Ureter (tissue), 1 donor: Measurements from ENCODE around the gene RGS7. TPM values are rescaled to one million over a fixed set of nuclear protein-coding genes. Genes with fewer than 3 reads are reported as not detected.
"Not testable (repeated sequence)": the region's sequence is repeated elsewhere in the genome, so short reads cannot be mapped to it uniquely, and the experiment has no call there.

ENCODE experiments used
- DNase-seq: peaks from one replicate; pipeline ENCODE4 v3.0.0-alpha.2; 2020; ENCODE audit warnings: low spot score
- total RNA-seq: library from RNA; stranded (reverse); gene quantifications from one replicate; pipeline ENCODE4 v1.2.4, GENCODE V29; 2023
- donor health status: DM: yes; HTN: yes; CAD: no.

The RGS7 gene
- total RNA-seq, 1 donor from 2014 or later: 0.60 TPM

DNA sequence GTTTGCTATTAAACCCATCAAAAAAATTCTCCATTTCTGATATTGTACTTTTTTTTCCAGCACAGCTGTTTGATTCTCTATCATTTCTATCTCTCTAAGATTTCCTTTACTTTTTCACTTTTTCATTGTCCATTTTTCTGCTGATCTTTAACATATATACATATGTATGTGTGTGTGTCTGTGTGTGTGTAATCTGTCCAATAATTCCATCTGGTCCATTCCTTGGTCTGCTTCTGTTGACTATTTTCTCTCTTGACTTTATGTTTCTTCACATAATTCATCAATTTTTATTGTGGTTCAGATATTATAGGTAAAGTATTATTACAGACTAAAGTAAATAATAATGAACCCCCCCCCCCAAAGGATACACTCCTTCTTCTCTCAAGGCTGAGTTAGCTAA, 84.2 kb downstream of the RGS7 start:
- no peak for DNase-seq

DNA sequence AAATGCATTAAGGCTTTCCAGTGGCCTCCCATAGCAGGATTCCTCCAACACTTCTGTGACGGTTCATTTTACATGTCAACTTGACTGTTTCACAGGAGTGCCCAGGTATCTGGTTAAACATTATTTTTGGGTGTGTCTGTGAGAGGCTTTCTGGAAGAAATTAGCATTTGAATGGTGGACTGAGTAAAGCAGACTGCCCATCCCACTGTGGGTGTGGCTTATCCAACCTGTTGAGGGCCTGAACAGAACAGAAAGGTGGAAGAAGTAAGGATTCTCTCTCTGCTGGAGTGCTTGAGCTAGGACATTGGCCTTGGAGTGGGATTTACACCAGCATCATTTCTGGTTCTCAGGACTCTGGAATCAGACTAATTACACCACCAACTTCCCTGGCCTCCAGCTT, 85.6 kb downstream of the RGS7 start:
- no peak for DNase-seq

DNA sequence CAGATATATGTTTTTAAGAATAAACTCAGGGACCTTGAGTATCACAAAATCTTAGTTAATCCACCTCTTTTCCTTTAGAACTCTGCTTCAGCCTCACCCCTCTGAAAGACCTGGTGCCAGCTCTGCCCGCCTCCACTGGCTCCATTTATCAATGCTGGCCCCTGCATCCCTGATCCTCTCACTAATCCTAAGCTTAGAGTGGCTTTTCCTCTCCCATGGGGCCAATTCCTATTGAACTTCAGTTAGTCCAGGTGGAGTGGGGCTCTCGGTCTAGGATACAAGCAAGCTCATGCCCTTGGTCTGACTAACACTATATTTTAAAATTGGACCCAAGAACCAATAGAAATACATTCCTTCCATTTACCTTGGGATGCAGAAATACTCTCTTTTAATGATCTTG, 87.0 kb downstream of the RGS7 start:
- no peak for DNase-seq

DNA sequence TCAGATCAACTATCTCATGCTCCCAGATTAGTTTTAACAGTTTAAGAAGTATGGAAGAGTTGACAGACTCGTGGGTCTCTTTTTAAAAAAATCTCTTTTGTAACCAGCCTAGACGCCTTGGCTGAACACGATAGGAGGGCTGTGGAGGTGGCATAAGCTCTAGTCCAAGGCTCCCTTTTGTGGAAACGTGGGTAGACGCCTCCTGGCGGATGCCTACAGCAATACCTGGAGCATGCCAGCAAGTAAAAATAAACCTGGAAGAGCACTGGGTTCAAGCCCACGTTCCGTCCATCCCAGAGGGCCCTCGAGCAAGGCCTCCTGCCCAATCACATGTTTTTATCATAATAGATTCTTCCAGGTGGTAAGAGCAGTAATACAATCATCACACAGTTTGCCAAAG, 87.9 kb downstream of the RGS7 start:
- DNase-seq: no peak

DNA sequence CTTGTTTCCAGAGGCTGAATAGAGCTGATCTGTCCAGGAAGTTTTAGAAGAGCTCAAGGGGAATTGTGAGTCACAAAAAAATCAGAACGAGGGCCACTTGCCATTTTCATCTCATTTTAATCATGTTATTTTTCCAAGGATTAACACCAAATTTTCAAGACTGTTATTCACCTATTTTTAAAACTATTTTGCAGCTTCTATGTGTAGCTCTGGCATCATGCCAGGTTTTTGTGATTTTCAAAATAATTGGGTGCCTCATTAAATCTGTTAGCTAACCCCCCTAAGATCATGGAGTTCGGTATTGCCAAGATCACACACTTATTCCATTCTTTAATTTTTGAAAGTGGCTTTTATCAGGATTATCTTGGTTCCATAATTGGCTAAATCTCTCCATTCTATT, 90.9 kb downstream of the RGS7 start:
- no peak for DNase-seq

DNA sequence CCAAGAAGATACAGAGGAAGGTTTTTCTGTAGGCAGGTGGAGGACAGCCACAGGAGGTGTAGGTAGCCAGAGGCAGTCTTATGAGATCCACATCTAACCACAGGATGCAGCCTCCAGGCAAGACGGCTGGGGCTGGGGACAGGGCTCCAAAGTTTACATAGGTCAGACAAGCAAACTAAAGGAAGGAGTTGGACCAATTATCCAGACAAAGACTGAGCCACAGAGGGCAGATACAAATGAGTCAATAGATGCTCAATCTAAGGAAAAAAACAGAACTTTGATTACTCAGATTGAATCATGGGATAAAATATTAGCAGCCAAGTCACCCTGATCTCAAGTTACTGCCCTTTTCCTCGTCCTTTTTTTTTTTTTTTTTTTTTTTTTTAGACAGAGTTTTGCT, 91.6 kb downstream of the RGS7 start:
- DNase-seq: no peak

DNA sequence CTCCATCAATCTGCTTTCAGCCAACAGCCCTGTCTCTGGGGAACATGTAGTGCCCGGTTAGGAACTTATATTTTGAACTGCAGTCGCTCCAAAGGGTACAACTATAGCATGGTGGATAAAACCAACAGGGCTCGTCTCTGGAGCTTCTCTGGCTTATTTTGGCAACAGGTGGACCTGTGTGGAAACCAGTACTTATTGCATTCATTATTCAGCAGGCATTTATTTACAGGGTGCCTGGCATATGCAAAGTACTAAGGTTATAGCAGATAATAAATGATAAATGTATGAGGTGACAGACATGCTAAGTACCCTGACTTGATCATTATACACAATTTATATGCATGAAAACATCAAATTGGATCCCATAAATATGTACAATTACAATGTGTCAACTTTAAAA, 93.7 kb downstream of the RGS7 start:
- DNase-seq: no peak

DNA sequence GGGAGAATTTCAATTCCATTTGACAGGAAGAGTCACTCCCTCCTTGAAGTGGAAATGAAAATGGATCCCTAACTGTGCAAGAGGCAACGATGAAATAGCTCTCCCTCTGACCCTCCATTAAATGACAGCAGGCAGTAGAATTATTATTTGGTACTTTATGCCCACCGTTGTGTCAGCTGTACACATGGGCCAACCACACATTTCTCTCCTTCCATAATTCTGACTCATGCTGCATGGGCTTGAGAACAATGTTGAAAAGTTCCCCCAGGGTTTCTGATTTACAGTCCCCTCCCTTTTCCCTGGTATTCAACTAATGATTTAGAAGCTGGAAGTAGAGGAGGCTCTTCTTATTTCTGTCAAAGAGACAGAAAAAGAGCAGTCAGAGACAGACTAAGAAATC, 103.5 kb downstream of the RGS7 start:
- DNase-seq: no peak

DNA sequence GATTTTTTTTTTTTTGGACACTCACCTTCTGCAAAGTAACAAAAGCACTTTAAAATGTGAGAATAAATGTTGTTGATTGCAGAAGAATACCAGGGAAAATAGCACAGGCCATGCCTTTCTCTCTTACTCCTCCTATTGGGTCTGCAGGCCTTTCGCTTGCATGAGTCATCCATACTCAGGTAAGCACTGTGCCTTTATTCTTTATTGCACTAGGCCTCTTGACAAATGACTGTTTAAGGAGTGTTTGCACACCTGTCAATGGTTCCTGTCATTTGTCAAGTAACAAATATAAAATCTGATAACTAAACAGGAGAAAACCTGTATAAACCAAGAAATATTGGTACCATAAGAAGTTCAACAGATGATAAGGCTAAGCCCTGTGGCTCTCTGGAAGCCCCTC, 106.5 kb downstream of the RGS7 start:
- no peak for DNase-seq

DNA sequence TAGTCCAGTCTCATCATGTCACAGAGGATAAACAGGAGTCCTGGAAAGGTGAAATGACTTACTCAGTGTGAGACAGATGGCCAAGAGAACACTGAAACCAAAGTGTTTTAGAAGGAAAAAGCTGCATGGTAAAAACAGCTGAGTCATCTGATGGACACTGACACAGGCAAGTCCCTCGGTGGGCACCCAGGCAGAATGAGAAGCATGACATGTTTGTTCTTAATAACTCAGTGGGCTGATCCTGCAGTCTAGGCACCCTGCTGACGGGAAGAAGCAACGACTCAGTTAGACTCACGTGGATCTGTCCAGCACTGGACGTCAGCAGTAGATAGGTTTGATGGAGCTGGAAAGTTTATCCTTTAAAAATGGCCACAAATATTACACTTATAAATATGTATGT, 116.9 kb downstream of the RGS7 start:
- DNase-seq: no peak

DNA sequence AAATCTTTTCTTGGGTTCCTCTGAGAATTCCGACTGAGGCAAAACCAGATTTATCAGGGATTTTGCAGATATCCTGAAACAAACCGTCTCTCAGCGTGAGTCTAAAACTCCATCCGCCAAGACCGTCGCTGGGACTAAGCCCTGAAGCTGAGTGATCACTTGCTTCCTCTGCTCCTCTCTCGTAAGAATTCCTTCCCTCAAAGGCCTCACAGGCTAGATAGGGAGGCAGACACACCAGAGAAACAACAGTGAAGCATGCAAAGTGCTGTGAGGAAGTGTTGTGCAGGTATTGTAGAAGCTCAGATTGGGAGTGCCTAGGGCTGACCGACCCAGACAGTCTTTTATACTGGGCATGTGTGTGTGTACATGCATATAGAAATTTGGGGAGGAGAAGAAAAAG, 119.1 kb downstream of the RGS7 start:
- DNase-seq: no peak

DNA sequence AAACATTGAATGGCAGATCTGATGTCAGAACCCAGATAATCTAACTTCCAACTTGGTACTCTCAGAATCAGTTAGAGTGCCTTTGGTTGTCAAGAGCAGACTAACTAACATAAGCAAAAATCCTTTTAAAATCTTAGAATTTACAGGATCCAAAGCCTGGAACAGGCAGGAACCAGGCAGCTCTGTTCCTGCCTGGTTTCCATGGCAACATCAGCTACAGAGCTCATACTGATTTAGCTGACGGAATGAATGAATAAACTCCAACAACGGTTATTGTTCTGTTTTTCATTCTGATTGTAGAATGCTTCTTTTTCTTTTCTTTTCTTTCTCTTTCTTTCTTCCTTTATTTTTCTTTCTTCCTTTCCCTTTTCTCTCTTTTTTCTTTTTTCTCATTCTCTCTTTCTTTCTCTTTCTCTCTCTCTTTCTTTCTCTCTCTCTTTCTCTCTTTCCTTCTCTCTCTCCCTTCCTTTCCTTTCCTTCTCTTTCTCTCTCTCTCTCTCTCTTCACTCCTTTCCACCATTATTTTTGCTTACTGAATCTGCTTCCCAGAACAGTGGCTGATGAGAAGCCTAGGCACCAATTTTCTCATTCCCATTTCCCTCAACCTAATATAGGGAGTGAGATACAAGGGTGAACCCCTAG, 121.6 kb downstream of the RGS7 start:
- DNase-seq: no peak

DNA sequence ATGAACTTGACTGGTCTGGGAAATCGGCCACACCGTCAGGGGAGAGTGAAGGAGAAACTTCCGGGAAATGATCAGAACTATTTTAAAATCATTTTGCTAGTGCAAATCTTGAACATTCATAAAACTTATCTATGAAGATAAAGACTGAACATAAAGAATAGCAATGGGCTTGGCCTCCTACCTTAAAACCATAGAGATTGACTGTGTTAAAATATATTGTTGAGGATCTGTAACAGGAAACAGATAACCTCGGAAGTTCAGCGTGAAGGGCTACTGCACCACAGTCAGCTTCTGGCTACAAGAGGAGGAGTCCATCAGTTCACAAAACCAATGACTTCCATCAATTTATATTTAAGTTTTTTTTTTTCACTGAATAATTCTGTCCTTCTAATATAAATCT, 127.3 kb downstream of the RGS7 start:
- no peak for DNase-seq

DNA sequence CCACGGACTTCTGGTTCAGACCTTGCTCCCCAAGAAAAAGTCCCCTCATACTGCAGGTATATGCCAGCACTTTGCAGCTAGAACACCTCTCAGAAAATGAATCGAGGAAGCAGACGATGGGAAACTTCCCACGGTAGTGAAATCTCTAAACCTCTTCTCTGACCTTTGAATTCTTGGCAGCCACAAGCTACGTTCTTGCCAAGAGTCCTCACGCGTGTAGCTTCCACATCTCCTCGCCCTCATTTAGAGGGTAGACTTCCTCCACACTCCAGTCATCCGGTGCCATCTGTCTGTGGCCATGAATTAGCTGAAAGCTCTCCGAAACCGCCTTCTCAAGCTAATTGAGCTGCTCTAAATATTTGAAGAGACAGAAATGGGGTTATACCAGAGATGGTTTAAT, 127.8 kb downstream of the RGS7 start:
- DNase-seq: no peak

DNA sequence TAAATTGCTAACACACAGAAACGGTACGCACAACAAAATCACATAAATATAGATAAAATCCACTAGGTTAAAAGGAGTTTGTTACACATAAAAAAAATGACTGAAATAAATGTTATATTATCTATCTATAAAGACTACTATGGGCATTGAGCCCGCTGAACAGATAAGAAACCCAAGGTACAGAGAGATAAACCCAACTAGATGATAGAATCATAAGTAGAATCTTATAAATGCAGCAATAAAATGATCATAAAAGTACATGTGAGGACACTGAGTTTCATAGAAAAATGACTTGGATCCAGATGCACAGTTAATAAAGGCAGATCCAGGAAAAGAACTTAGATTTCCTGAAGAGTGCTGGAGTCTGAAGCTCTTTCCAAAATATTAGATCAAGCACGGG, 128.7 kb downstream of the RGS7 start:
- DNase-seq: no peak

DNA sequence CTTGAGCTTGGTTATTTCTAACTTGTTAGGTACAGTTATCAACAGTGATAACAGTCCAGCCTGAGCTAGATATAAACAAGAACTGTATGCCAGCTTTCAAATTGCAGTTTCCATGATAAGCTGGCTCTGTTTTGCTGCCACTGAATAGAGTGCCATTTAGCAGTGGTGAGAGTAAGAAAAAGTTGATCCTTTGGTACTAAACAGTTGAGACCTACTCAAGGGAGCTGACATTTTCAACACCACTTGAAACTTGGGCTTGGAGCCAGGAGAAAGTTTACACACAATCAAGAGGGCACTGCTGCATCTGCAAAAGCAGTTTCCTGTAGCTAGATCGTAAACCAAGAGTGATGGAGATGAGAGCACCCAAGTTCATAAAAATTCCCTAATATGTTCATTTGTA, 131.3 kb downstream of the RGS7 start:
- DNase-seq: no peak

DNA sequence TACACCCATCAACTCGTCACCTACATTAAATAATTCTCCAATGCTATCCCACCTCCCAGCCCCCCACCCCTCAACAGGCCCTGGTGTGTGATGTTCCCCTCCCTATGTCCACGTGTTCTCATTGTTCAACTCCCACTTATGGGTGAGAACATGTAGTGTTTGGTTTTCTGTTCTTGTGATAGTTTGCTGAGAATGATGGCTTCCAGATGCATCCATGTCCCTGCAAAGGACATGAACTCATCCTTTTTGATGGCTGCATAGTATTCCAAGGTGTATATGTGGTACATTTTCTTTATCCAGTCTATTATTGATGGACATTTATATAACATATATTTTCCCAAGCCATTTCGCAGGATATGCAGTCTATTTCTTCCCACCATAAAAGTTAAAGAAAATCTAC, 132.8 kb downstream of the RGS7 start:
- DNase-seq: not testable (repeated sequence)

DNA sequence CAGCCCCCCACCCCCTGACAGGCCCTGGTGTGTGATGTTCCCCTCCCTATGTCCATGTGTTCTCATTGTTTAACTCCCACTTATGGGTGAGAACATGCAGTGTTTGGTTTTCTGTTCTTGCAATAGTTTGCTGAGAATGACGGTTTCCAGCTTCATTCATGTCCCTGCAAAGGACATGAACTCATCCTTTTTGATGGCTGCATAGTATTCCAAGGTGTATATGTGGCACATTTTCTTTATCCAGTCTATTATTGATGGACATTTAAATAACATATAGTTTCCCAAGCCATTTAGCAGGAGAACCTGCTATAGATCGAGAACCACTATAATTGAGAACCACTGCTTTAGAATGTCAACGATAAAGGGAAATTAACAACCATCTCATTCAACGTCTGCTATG, 134.2 kb downstream of the RGS7 start:
- not testable (repeated sequence) for DNase-seq

DNA sequence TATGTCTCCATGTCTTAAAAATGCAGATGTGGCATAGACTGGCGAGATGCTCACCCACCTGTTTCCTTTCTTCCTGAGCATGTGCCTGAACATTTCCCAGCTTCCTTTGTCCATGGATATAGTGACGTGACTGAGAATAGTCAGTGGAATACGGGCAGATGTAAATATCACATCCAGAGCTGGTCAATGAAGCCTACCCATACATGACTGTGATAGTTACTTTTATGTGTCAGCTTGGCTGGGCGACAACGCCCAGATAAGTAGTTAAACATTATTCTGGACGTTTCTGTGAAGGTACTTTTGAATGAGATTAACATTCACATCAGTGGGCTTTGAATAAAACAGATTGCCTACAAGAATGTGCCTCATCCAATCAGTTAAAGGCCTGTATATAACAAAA, 135.7 kb downstream of the RGS7 start:
- no peak for DNase-seq

DNA sequence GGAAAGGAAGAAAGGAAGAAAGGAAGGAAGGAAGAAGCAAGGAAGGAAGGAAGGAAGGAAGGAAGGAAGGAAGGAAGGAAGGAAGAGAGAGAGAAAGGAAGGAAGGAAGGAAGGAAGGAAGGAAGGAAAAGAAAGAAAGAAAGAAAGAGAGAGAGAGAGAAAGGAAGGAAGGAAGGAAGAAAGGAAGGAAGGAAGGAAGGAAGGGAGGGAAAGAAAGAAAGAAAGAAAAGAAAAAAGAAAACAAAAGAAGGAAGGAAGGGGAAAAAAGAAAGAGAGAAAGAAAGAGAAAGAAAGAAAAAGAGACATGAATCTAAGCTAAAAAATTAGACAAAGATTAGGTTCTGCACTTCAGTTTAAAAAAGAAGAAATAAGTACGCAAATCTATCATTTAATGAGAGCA, 136.1 kb downstream of the RGS7 start:
- DNase-seq: not testable (repeated sequence)

DNA sequence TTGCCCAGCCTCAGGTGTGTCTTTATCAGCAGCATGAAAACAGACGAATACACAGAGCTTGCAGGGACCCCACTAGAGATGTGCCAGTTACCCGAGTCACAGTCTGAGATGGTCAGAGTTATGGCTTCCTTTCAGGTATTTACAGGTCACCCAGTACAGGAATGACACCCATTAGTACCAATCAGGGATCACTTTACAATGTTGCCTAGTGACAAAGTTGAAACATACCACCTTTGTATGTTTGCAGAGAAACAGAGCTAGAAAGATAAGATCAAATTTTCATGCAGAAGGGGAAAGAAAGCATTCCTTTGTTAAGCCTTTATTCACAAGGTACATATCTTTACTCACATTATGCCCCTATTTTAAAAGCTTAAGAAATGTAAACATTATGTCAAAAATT, 137.6 kb downstream of the RGS7 start:
- DNase-seq: no peak

DNA sequence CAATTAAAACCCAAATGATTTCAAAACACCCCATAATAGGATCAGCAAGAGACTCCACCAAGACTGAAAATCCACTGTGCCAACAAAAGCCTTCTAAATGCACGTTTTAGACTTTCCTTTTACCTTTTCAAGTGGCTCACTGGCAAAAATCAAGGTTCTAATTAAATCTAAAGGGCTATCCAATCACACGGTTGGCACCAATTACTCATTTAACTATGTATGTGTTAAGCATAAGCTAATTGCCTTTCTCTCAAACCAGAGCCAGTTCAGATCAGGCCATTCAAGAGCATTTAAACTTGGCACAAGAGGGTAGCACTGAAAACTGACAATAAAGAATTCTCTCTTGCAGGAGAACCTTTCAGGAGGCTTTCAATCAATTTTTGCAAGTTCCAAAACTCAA, 139.5 kb downstream of the RGS7 start:
- no peak for DNase-seq

DNA sequence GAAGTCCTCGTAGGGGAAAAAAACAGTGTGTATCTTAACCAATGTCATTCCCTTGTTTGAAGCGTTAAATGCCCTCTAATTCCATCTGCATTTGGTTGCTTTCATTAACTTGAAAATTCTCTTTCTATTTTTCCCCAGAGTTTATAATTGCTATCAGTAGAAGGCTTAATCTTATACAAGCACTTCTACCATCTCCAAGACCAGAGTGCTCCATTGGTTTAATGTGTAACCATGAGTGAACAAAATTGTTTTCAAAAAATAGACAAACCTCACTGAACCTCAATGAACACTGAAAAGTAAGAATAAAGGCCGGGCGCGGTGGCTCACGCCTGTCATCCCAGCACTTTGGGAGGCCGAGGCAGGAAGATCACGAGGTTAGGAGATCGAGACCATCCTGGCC, 141.3 kb downstream of the RGS7 start:
- DNase-seq: no peak

DNA sequence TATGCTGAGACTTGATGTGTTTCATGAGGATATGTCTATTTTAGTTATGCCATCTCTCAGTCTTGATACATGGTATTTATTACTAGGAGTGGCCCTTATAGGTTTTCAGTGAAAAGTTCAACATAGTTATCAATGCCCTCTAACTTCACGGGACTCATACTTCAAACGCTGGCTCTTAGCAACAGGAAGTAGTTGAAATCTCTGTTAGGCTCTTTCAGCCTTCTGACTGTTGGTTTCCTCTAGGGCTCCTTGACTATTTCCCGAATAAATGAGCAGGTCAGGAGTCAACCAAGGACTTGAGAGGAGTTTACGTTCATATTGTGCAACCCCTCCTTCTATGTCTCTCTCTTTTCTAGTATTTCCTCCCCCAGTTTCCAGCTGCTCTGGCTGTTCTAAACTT, 141.8 kb downstream of the RGS7 start:
- DNase-seq: no peak

DNA sequence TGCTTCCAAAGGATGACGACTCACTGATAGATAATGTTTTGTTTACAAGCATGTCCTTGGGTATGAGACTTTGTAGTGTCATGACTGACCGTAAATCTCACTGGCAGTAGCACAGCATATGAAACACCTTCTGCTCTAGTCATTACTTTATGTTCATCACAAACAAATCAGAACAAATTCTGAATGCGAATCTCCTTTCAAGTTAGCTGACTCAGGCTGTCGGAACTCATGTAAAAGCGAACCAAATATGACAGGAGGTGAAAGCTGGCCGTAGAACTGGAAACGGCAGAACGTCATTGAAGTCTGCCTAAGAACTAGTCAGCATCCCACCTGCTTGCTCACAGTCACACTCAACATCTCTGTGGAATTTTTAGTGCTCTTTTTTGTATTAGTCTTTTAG, 143.9 kb downstream of the RGS7 start:
- DNase-seq: no peak
